ENCODE results near the gene FAM47B.

FAM47B gene

GRCh38 chrX:34942496-34942895 lies at the start of gene FAM47B:
Gene FAM47B, plus strand, starts transcription at chrX:34942796. Its CDS starts 36 bp downstream, at chrX:34942832.
- DNase-seq, result no peak

DNA sequence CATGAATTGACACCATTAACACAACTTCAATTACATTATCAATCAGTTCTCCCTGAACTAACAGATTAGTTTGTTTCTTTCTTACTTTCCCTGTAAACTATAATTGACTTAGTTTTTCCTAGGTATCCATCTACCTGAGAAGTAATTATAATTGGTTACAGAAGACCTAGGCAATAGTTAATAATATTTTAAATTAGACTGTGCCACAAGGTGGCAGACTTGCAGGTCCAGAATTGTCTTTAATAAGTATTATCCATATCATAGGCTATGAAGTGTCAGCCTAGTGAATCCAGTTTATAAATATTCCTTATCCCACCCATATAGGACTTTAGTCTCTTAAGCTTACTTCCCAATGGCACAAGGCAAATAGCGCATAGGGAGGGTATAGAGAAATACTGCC lies 48.9 kb upstream of the FAM47B start:
- no peak for DNase-seq

DNA sequence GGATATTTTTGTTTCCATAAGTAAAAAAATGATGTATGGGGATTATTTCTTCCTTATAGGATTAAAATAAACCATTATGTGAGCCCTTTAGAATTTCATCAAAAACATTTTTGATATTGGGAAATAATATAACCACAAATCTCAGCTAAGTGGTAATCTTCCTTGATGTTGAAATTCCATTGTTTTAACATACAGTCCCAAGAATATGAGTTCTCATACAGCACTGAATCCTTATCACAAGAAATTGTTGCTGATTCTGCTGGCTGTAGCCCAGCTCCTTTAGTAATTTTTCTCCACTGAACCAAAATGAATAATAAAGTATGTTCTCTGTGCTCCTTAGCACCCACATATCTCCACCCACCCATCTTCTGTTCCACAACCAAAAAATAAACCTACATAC lies 41.9 kb upstream of the FAM47B start:
- no peak for DNase-seq

DNA sequence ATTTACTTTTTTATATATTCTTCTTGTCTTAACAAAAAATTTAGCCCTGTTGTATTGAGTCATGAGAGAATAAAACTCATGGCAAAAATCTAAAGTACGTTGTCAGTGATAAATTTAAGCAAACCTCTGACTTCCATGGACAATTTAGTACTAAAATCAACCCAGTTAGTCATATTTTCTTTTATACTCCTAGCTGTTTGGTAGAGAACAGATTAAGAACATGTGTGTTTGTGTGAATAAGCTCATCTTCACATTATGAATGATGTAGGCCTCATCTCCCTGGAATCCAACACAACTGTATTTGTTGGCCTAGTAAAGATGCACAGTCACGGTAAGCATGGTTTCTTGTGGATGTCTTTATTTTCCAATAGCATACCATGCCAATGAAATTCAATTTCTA lies 40.8 kb upstream of the FAM47B start:
- DNase-seq, result no peak

- no peak for DNase-seq
Measured at GRCh38 chrX:34903316-34903715, 39.3 kb upstream of the FAM47B start.

- no peak for DNase-seq
Measured at GRCh38 chrX:34909151-34909550, 33.4 kb upstream of the FAM47B start.

GRCh38 chrX:34915463-34916225 lies 27.0 kb upstream of the FAM47B start:
- no peak for DNase-seq

GRCh38 chrX:34917146-34917545 lies 25.4 kb upstream of the FAM47B start:
- DNase-seq, result no peak

- DNase-seq, result no peak
Measured at GRCh38 chrX:34918091-34918736, 24.4 kb upstream of the FAM47B start.

GRCh38 chrX:34918856-34919255 lies 23.7 kb upstream of the FAM47B start:
- no peak for DNase-seq

- DNase-seq, result no peak
Measured at GRCh38 chrX:34927866-34928265, 14.7 kb upstream of the FAM47B start.

DNA sequence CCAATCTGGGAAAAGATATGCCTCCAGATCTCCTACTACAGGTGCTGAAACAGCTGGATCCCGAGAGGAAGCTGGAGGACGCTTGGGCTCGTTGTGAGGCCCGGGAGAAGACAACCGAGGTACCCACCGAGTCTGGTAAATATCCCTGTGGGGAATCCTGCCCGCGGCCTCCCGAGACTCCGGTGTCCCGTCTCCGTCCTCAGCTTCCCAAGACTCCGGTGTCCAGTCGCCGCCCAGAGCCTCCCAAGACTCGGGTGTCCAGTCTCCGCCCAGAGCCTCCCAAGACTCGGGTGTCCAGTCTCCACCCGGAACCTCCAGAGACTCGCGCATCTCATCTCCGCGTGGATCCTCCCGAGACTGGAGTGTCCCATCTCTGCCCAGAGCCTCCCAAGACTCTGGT lies 639 bp downstream of the FAM47B start:
- DNase-seq, result no peak

GRCh38 chrX:34956916-34957315 lies 14.3 kb downstream of the FAM47B start:
- DNase-seq, result no peak

GRCh38 chrX:34961662-34962061 lies 19.1 kb downstream of the FAM47B start:
- no peak for DNase-seq

GRCh38 chrX:34972206-34972605 lies 29.6 kb downstream of the FAM47B start:
- no peak for DNase-seq

DNA sequence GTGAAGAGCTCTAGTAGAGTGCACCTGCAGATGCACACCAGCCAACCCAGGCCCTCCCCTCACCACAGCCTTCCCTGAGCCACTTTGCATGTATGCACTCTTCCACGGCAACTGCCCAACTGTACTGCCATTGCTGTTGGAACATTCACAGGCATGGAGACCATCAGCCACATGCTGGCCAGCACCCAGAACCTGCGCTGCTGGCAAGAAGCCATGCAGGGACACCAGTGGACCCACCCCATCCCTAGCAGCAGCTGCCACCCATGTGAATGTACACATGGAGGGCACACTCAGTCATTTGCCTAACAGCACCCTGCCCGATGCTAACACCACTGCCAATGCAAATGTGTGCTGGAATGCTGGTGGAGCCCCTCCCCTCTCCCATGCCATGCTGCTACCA lies 35.6 kb downstream of the FAM47B start:
- DNase-seq, result no peak

DNA sequence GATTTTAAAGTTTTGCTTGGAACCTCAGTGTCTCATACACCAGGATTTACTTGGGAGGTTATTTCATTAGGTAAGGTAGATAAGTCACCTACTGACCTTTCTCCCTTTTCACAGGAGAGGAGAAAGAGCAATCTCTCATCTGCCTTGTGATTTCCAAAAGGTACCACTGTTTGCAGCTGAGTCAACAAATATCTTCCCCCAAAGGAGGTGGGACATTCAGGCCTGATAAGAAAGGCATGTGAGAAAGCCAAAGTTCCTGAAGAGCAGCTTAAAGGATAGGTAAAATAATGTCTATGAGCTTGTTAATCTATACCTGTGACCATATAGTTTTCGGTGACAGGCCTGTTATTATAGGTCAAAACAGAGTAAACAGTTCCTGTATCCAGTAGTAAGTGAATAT lies 45.0 kb downstream of the FAM47B start:
- no peak for DNase-seq
